A549 (cell line): Measurements from ENCODE around the gene RNF126. TPM values are rescaled to one million over a fixed set of nuclear protein-coding genes. Genes with fewer than 3 reads are reported as not detected.
A peak's percentile ranks its signal among the peaks of the same experiment; 100 is the strongest.

Experiments used
- ATAC-seq, 2 experiments: fragments of 200-7000 bp in 1 of 2; fragments of >200 bp in 1 of 2; cut with Nextera tagmentation in 1 of 2; cut with Tn5 transposase in 1 of 2; 3 replicates each; pipeline versions ENCODE4 v1.8.0 to v1.9.1; 2018 to 2020; ENCODE audit warnings: mild to moderate bottlenecking in 1 of 2, moderate library complexity in 1 of 2
- CTCF ChIA-PET: fragments of 300-600 bp; sonication (Branson Sonifier 250); formaldehyde crosslinking; extraction: SDS; loops from one replicate; lab custom pipeline; 2021; ENCODE audit warnings: antibody characterized with exemption, inconsistent platforms; lab: Yijun Ruan, JAX
- POLR2A ChIA-PET: fragments of 350-600 bp; formaldehyde crosslinking; extraction: SDS; loops from one replicate; lab custom pipeline; 2021; ENCODE audit warnings: antibody characterized with exemption, inconsistent platforms; lab: Yijun Ruan, JAX
- DNase-seq, 2 experiments: peaks; one replicate each; pipeline versions ENCODE4 v3.0.0 to v3.0.0-alpha.2; 2011 to 2016; ENCODE audit warnings: low read depth in 1 of 2, low spot score in 1 of 2
- FAIRE-seq: peaks from 2 replicates; lab custom pipeline; 2011; peaks lifted over from hg19 to GRCh38; lab: Jason Lieb, UNC
- H3K27ac ChIP-seq, 2 experiments: fragments of >200 bp; sonication (Bioruptor Twin); formaldehyde crosslinking; 3 replicates each; pipeline ENCODE4 v1.5.1; 2016 to 2017
- H3K4me1 ChIP-seq: fragments of >200 bp; sonication (Bioruptor Twin); formaldehyde crosslinking; 3 replicates; pipeline ENCODE4 v1.6.1; 2016
- H3K4me2 ChIP-seq: fragments of >200 bp; sonication (Bioruptor Twin); formaldehyde crosslinking; 3 replicates; pipeline ENCODE4 v1.6.1; 2016
- H3K4me3 ChIP-seq: fragments of >200 bp; sonication (Bioruptor Twin); formaldehyde crosslinking; 3 replicates; pipeline ENCODE4 v1.5.1; 2016
- H3K9me3 ChIP-seq: fragments of >200 bp; sonication (Bioruptor Twin); formaldehyde crosslinking; 3 replicates; pipeline ENCODE4 v1.6.1; 2016
- CBX8 ChIP-seq: fragments of 200-600 bp; sonication (generic); IDR thresholded peaks from 2 replicates; pipeline ENCODE4 v1.6.1; 2016
- EHF ChIP-seq: fragments of 250-450 bp; sonication (Bioruptor Pico); IDR thresholded peaks from 2 replicates; pipeline ENCODE4 v1.5.0; 2020; ENCODE audit warnings: mild to moderate bottlenecking
- FOXS1 ChIP-seq: fragments of 250-450 bp; sonication (Bioruptor Pico); IDR thresholded peaks from 2 replicates; pipeline ENCODE4 v1.5.0; 2020; ENCODE audit warnings: mild to moderate bottlenecking, moderate library complexity
- HEYL ChIP-seq: fragments of 250-450 bp; sonication (Bioruptor Pico); IDR thresholded peaks from 2 replicates; pipeline ENCODE4 v1.8.0; 2021; ENCODE audit warnings: mild to moderate bottlenecking, moderate library complexity
- KDM1A ChIP-seq: fragments of 200-600 bp; sonication (generic); IDR thresholded peaks from 2 replicates; pipeline ENCODE4 v1.6.1; 2016; ENCODE audit warnings: low read depth, mild to moderate bottlenecking
- KDM5A ChIP-seq: fragments of 200-600 bp; sonication (generic); IDR thresholded peaks from 2 replicates; pipeline ENCODE4 v1.6.1; 2016; ENCODE audit warnings: antibody characterized with exemption, mild to moderate bottlenecking
- MYC ChIP-seq: IDR thresholded peaks from 2 replicates; pipeline ENCODE4 v1.6.1; 2012; ENCODE audit warnings: mild to moderate bottlenecking, inconsistent platforms, low read length, improper control_type of control experiment, borderline replicate concordance
- NPAS2 ChIP-seq: fragments of 250-450 bp; sonication (Bioruptor Pico); IDR thresholded peaks from 2 replicates; pipeline ENCODE4 v1.8.0; 2022; ENCODE audit warnings: mild to moderate bottlenecking, moderate library complexity, borderline replicate concordance
- NR3C1 ChIP-seq: fragments of >200 bp; sonication (Bioruptor Twin); formaldehyde crosslinking; IDR thresholded peaks from 3 replicates; pipeline ENCODE4 v1.6.1; 2017
- PBX3 ChIP-seq: IDR thresholded peaks from 2 replicates; pipeline ENCODE4 v1.6.1; 2012
- POLR2A ChIP-seq: IDR thresholded peaks from 2 replicates; pipeline ENCODE4 v1.6.1; 2012; ENCODE audit warnings: mild to moderate bottlenecking, low read length
- POLR2AphosphoS2 ChIP-seq: conservative IDR thresholded peaks from 2 replicates; pipeline ENCODE4 v1.6.1; 2012; ENCODE audit warnings: low read length, improper control_type of control experiment, inconsistent platforms
- TP53 ChIP-seq: fragments of 250-450 bp; sonication (Bioruptor Pico); IDR thresholded peaks from 2 replicates; pipeline ENCODE4 v1.5.0; 2021; ENCODE audit warnings: mild to moderate bottlenecking, moderate library complexity
- whole genome bisulfite sequencing: methylation state at CpG from one replicate; pipeline ENCODE4 v1.1.6; 2017; ENCODE audit errors: missing lambda C conversion rate; 5-methylcytosine and 5-hydroxymethylcytosine counted together
- polyA plus RNA-seq, 4 experiments: library from polyadenylated mRNA; depleted of rRNA in 3 of 4; stranded (reverse); fragments of >200 nt; fragmentation: RNase III in 1 of 4; extraction: RNeasy Plus Mini Kit Qiagen cat#74134 plus additional on column Dnase treatment in 1 of 4; gene quantifications; 2 replicates in 3 of 4; 3 replicates in 1 of 4; pipeline ENCODE4 v1.2.3, GENCODE V29; 2011 to 2017
- TF ChIP-seq, protein P1 (sequence below): fragments of 250-450 bp; sonication (Bioruptor Pico); IDR thresholded peaks from 2 replicates; pipeline ENCODE4 v1.5.0; 2021; ENCODE audit warnings: mild to moderate bottlenecking, moderate library complexity, borderline replicate concordance
- TF ChIP-seq, protein P2 (sequence below): IDR thresholded peaks from 2 replicates; pipeline ENCODE4 v1.6.1; 2012

RNF126 gene
- polyA plus RNA-seq, 2 of the 4 experiments (the other 2 are of a cell fraction): 3.1 to 35.0 TPM

- TF ChIP-seq FOXS1 (CRISPR knock-in tag): no peak
- no peak for TF ChIP-seq POLR2AphosphoS2
- TF ChIP-seq PBX3: no peak
- TF ChIP-seq TP53 (CRISPR knock-in tag): no peak
- no peak for TF ChIP-seq KDM1A
- TF ChIP-seq, protein P1, sequence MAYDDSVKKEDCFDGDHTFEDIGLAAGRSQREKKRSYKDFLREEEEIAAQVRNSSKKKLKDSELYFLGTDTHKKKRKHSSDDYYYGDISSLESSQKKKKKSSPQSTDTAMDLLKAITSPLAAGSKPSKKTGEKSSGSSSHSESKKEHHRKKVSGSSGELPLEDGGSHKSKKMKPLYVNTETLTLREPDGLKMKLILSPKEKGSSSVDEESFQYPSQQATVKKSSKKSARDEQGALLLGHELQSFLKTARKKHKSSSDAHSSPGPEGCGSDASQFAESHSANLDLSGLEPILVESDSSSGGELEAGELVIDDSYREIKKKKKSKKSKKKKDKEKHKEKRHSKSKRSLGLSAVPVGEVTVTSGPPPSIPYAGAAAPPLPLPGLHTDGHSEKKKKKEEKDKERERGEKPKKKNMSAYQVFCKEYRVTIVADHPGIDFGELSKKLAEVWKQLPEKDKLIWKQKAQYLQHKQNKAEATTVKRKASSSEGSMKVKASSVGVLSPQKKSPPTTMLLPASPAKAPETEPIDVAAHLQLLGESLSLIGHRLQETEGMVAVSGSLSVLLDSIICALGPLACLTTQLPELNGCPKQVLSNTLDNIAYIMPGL (CRISPR knock-in tag): no peak
- TF ChIP-seq NR3C1: no peak
- TF ChIP-seq, protein P2, sequence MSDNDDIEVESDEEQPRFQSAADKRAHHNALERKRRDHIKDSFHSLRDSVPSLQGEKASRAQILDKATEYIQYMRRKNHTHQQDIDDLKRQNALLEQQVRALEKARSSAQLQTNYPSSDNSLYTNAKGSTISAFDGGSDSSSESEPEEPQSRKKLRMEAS: no peak
- no peak for TF ChIP-seq MYC
Observed at GRCh38 chr19:661427-662196, 1.4 kb downstream of the RNF126 start (continued).

DNA sequence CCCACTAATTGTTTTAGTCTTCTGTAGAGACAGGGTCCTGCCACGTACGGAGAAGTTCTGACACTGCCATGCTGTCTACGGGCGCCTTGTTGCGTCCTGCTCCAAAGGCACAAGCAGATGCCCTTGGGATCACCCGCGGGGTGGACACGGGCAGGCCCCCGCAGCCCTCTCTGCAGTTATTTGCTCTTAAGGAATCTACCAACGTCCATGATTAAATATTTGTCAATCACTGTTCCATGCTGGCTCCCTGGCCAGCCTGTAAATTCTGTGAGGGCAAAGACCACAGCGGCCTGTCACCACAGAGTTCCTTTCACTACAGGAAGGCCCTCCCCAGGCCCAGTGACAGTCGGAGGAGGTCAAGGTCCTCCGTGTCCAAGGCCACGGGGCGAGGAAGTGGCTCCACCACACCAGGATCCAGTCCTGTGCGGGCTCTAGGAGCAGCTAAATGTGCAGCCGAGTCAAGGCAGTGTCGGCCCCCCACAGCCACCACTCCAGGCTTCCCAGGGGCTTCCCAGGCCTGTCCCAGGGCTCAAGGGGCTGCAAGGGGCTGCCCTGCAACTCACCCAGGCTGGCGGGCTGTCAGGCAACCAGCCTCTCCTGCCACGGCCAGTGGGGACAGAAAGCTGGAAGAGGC lies 2.1 kb downstream of the RNF126 start:
- POLR2A ChIA-PET: no interaction called here
- H3K27ac ChIP-seq: peak overlapping the region; percentile 99 to 100; a peak in 5 of 6 replicates
- H3K4me1 ChIP-seq: peaks cover 24% of the 10 kb centered on the region; the same call in 2 of the 3 replicates
- WGBS: 63% methylated on average over 12 of the region's 20 CpGs
- ATAC-seq: no peak
- CTCF ChIA-PET: interaction anchor here (1.0 kb wide), 1 partner anchor 74 kb away, joined by 4 read pairs; no protein-coding TSS in a partner anchor
- H3K4me3 ChIP-seq: peak overlapping the region; percentile 100
- DNase-seq: no peak
- no peak for FAIRE-seq
- peak overlapping the region; percentile 98 for H3K4me2 ChIP-seq
- no peak for TF ChIP-seq FOXS1 (CRISPR knock-in tag)
- no peak for TF ChIP-seq NR3C1
- TF ChIP-seq PBX3: no peak
- no peak for TF ChIP-seq NPAS2 (CRISPR knock-in tag)
- H3K9me3 ChIP-seq: no peaks in the 10 kb centered on the region

DNA sequence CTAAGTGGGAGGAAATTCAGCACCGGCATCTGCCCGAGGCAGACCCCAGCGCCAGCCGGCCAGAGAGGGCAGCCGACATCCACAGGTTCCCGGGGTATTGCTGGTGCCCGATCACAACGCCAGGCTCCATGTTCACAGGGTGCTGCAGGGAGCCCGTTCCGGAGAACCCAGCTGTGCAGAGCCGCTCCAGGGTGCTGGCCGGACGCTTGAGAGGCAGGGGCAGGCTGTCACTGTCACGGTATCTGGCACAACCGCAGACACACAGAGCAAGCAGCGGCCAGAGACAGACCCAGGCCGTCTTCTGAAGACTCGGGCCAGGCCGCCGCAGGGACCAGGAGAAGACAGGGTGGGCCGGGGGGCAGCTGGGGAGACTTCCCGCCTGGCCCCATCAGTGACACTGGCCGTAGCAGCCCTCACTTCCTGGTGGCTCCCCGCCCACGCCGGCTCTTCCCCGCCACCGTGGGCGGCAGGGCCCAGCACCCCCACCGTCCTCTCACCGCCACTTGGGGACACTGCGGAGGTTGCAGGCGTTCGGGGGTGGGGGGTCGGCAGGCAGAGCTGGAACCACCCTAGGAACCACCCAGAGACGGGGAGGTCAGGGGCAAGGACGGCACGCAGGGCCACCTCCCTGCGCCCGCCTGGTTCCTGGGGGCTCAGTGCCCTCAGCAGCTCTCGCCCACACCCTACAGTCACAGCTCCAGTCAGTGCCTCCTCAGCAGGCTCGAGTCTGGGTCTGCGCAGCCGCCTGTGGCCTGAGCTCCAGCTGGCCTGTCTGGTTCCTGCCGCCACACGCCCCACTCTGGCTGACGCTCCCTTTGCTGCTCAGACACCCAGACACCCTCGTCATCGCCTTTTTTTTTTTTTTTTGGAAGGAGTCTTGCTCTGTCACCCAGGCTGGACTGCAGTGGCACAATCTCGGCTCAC lies 3.8 kb downstream of the RNF126 start:
- H3K9me3 ChIP-seq: no peaks in the 10 kb centered on the region
- FAIRE-seq: no peak
- H3K27ac ChIP-seq: no peak overlapping the region; a peak in 1 of 6 replicates
- no peak overlapping the region for H3K4me3 ChIP-seq
- ChIA-PET POLR2A (no interaction called here), CTCF (interaction anchor here (0.6 to 2.6 kb wide), 3 partner anchors 21 to 582 kb away, joined by 3 to 8 read pairs (median 5); partner anchors contain the start of gene ATP5F1D)
- WGBS: 79% methylated on average over 15 of the region's 50 CpGs
- H3K4me1 ChIP-seq: peaks cover 15% of the 10 kb centered on the region; the same call in 2 of the 3 replicates
- DNase-seq: no peak
- H3K4me2 ChIP-seq: no peak overlapping the region
- ATAC-seq: no peak
- TF ChIP-seq EHF (CRISPR knock-in tag) (no peak), HEYL (CRISPR knock-in tag) (no peak), CBX8 (no peak), POLR2A (no peak), KDM5A (no peak)
